CD14-positive monocyte (primary cell): ENCODE results near the gene BOC. TPM values are rescaled to one million over a fixed set of nuclear protein-coding genes. Genes with fewer than 3 reads are reported as not detected.

Experiments
- DNase-seq, 3 donors: peaks; one replicate each; pipeline ENCODE4 v3.0.0-alpha.2; 2011 to 2022
- H2AFZ ChIP-seq: 2 replicates; pipeline ENCODE4 v1.6.0; 2012; ENCODE audit warnings: mild to moderate bottlenecking, low read depth, low read length, inconsistent platforms; ENCODE audit not compliant: insufficient read depth, poor library complexity, severe bottlenecking
- H3K27ac ChIP-seq, 2 donors: 1 replicate in 1 of 2; 2 replicates in 1 of 2; pipeline ENCODE4 v1.5.1; 2012 to 2013; ENCODE audit warnings: low read length in 2 of 2, control low read depth in 1 of 2, inconsistent platforms in 1 of 2, low read depth in 1 of 2, mild to moderate bottlenecking in 1 of 2
- H3K27me3 ChIP-seq, 2 donors: one replicate each; pipeline versions ENCODE4 v1.6.0 to v1.6.1; 2011 to 2013; ENCODE audit warnings: low read length in 2 of 2; ENCODE audit not compliant: control insufficient read depth in 2 of 2, insufficient read depth in 2 of 2
- H3K36me3 ChIP-seq, 2 donors: replicated peaks in 1 of 2; 1 replicate in 1 of 2; 2 replicates in 1 of 2; pipeline versions ENCODE4 v1.5.1 to v1.6.1; 2012 to 2013; ENCODE audit warnings: low read length in 2 of 2, control low read depth in 1 of 2, inconsistent platforms in 1 of 2, mild to moderate bottlenecking in 1 of 2; ENCODE audit not compliant: insufficient read depth in 2 of 2, control insufficient read depth in 1 of 2
- H3K4me1 ChIP-seq, 2 donors: 1 replicate in 1 of 2; 2 replicates in 1 of 2; pipeline versions ENCODE4 v1.5.1 to v1.6.1; 2012 to 2013; ENCODE audit warnings: low read length in 2 of 2, control low read depth in 1 of 2, inconsistent platforms in 1 of 2, mild to moderate bottlenecking in 1 of 2, moderate library complexity in 1 of 2; ENCODE audit not compliant: insufficient read depth in 2 of 2, control insufficient read depth in 1 of 2
- H3K4me2 ChIP-seq: replicated peaks from 2 replicates; pipeline ENCODE3; 2012; ENCODE audit warnings: low read length, moderate library complexity, mild to moderate bottlenecking; ENCODE audit not compliant: poor library complexity, severe bottlenecking; ENCODE audit errors: extremely low read depth
- H3K4me3 ChIP-seq, 3 experiments: fragments of 200-600 bp in 1 of 3; sonication (generic) in 1 of 3; replicated peaks in 1 of 3; 1 replicate in 2 of 3; 2 replicates in 1 of 3; pipeline ENCODE4 v1.5.1; 2011 to 2013; ENCODE audit warnings: low read length in 3 of 3, mild to moderate bottlenecking in 3 of 3, control low read depth in 2 of 3, low read depth in 2 of 3, inconsistent platforms in 1 of 3, moderate library complexity in 1 of 3
- H3K79me2 ChIP-seq: 2 replicates; pipeline ENCODE4 v1.6.0; 2012; ENCODE audit warnings: mild to moderate bottlenecking, control low read depth, inconsistent platforms, low read length, moderate library complexity; ENCODE audit not compliant: insufficient read depth
- H3K9ac ChIP-seq: 2 replicates; pipeline ENCODE4 v1.6.0; 2017; ENCODE audit warnings: low read length, mild to moderate bottlenecking; ENCODE audit not compliant: insufficient read depth, poor library complexity, severe bottlenecking
- H3K9me3 ChIP-seq, 2 donors: replicated peaks in 1 of 2; 1 replicate in 1 of 2; 2 replicates in 1 of 2; pipeline versions ENCODE4 v1.5.1 to v1.6.1; 2012 to 2013; ENCODE audit warnings: low read length in 2 of 2, control low read depth in 1 of 2; ENCODE audit not compliant: control insufficient read depth in 1 of 2, insufficient read depth in 1 of 2
- H4K20me1 ChIP-seq: 2 replicates; pipeline ENCODE4 v1.6.0; 2012; ENCODE audit warnings: mild to moderate bottlenecking, low read length, control low read depth, moderate library complexity; ENCODE audit not compliant: insufficient read depth
- H3K27ac Mint-ChIP-seq, 7 donors: one replicate each; pipeline ENCODE4 v1.8.0; 2020; ENCODE audit warnings: mild to moderate bottlenecking in 7 of 7, mixed read lengths in 7 of 7, moderate library complexity in 6 of 7, inconsistent platforms in 2 of 7
- H3K27me3 Mint-ChIP-seq, 3 donors: one replicate each; pipeline ENCODE4 v1.8.0; 2021 to 2022; ENCODE audit warnings: low read depth in 3 of 3, mild to moderate bottlenecking in 3 of 3, mixed read lengths in 3 of 3, moderate library complexity in 3 of 3, inconsistent platforms in 1 of 3
- H3K36me3 Mint-ChIP-seq, 2 donors: one replicate each; pipeline ENCODE4 v1.8.0; 2020; ENCODE audit warnings: mixed read lengths in 2 of 2, inconsistent platforms in 1 of 2, mild to moderate bottlenecking in 1 of 2
- H3K4me1 Mint-ChIP-seq: one replicate; pipeline ENCODE4 v1.8.0; 2020; ENCODE audit warnings: mild to moderate bottlenecking, mixed read lengths
- H3K4me3 Mint-ChIP-seq, 2 donors: one replicate each; pipeline ENCODE4 v1.8.0; 2020; ENCODE audit warnings: mild to moderate bottlenecking in 2 of 2, mixed read lengths in 2 of 2, moderate library complexity in 1 of 2
- H3K9me3 Mint-ChIP-seq, 7 donors: one replicate each; pipeline ENCODE4 v1.8.0; 2020 to 2022; ENCODE audit warnings: mixed read lengths in 7 of 7, mild to moderate bottlenecking in 6 of 7, moderate library complexity in 6 of 7, inconsistent platforms in 2 of 7
- CTCF ChIP-seq: fragments of 200-600 bp; IDR thresholded peaks from one replicate; pipeline ENCODE4 v1.8.0; 2022; ENCODE audit warnings: antibody characterized with exemption, mild to moderate bottlenecking
- WGBS: methylation state at CpG from one replicate; pipeline ENCODE4 v1.1.5; 2013; ENCODE audit warnings: missing lambda C conversion rate; ENCODE audit not compliant: insufficient coverage; 5-methylcytosine and 5-hydroxymethylcytosine counted together
- intact Hi-C, 2 donors: fragments of 100-400 bp; cut with micrococcal nuclease; formaldehyde crosslinking; loops; one replicate each; pipeline versions ENCODE4 v1.15.0 to v1.15.1; 2023
- polyA plus RNA-seq, 3 donors: library from polyadenylated mRNA; depleted of rRNA in 1 of 3; unstranded in 2 of 3; stranded (reverse) in 1 of 3; fragments of 300-500 nt in 2 of 3; fragments of >200 nt in 1 of 3; fragmentation: Illumina TruSeq in 2 of 3; gene quantifications; 1 replicate in 2 of 3; 2 replicates in 1 of 3; pipeline ENCODE4 v1.2.3, GENCODE V29; 2012 to 2021

The BOC gene
- polyA plus RNA-seq, 3 donors = not detected

- 80% methylated on average over 9 of the region's 10 CpGs for WGBS
- Histone ChIP-seq H3K27me3 (no peaks in the 10 kb centered on the region), H2AFZ (no peak overlapping the region), H3K9ac (no peak overlapping the region), H3K4me3 (no peak overlapping the region), H3K27ac (no peak overlapping the region), H4K20me1 (no peaks in the 10 kb centered on the region), H3K36me3 (no peaks in the 10 kb centered on the region), H3K4me2 (no peak overlapping the region), H3K79me2 (no peaks in the 10 kb centered on the region), H3K4me1 (peaks cover 0 to 9% of the 10 kb centered on the region in 2 donors), H3K9me3 (no peaks in the 10 kb centered on the region)
- intact Hi-C loops = no loop called here
- Mint-ChIP-seq H3K4me1 (peaks cover 12% of the 10 kb centered on the region), H3K9me3 (no peaks in the 10 kb centered on the region), H3K4me3 (no peak overlapping the region), H3K27ac (peak overlapping the region in 1 of 7 donors; percentile 11), H3K27me3 (peaks cover 2 to 15% (median 6%) of the 10 kb centered on the region in 3 donors), H3K36me3 (no peaks in the 10 kb centered on the region)
- TF ChIP-seq CTCF = no peak
- DNase-seq = peak in 2 of 3 donors; percentile 12 to 27
Observed at GRCh38 chr3:113287111-113287802, 75.9 kb downstream of the BOC start.

GRCh38 chr3:113287803-113288648 lies 76.7 kb downstream of the BOC start:
- H3K36me3 Mint-ChIP-seq = no peaks in the 10 kb centered on the region
- Histone ChIP-seq H3K27me3 (no peaks in the 10 kb centered on the region), H3K79me2 (no peaks in the 10 kb centered on the region), H3K27ac (no peak overlapping the region), H3K4me1 (peaks cover 0 to 9% of the 10 kb centered on the region in 2 donors), H3K9ac (no peak overlapping the region), H3K4me2 (no peak overlapping the region), H4K20me1 (no peaks in the 10 kb centered on the region), H3K9me3 (no peaks in the 10 kb centered on the region), H2AFZ (no peak overlapping the region), H3K4me3 (no peak overlapping the region), H3K36me3 (no peaks in the 10 kb centered on the region)
- TF ChIP-seq CTCF = peak; percentile 99
- H3K27me3 Mint-ChIP-seq = peaks cover 2 to 8% (median 5%) of the 10 kb centered on the region in 3 donors
- no peak overlapping the region for H3K4me3 Mint-ChIP-seq
- DNase-seq = peak; percentile 44 to 63 (median 53)
- intact Hi-C loops = loop anchor here (1.0 to 2.0 kb wide), 2 partner anchors 237 kb away; no protein-coding TSS in a partner anchor
- WGBS = 100% methylated on average over 1 of the region's 5 CpGs
- no peaks in the 10 kb centered on the region for H3K9me3 Mint-ChIP-seq
- peaks cover 12% of the 10 kb centered on the region for H3K4me1 Mint-ChIP-seq
- no peak overlapping the region for H3K27ac Mint-ChIP-seq
